Measurements from ENCODE around the gene LNPEP.

The LNPEP gene

GRCh38 chr5:96935559-96936430, at the start of gene LNPEP:
Gene LNPEP (plus strand): TSS chr5:96936080. CDS start chr5:96936156, 76 bp downstream.
- DNase-seq (ENCODE audit: low spot score) = peak; percentile 96

GRCh38 chr5:96893342-96893741, 42.5 kb upstream of the LNPEP start:
- DNase-seq (ENCODE audit: low spot score) = no peak

GRCh38 chr5:96896276-96896675, 39.6 kb upstream of the LNPEP start:
- DNase-seq (ENCODE audit: low spot score) = no peak

DNA sequence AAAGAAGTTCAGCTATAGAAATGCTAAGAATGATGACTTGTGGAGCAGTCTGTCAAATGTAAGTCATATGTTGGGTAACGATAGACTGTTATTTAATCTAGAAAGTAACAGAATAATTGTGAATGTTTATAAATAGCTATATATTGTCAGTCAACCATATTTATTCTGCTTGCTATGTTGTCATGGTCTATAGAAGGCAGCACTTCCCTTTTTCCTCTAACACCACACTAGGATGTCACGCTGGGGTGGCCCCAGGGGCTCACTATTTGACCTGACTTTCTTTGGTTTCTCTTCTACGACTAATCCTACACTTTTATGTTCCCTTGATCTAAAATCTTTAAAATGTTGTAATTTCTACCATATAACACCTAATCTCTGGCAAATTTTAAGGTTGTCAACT, 39.1 kb upstream of the LNPEP start:
- DNase-seq (ENCODE audit: low spot score) = no peak

- DNase-seq (ENCODE audit: low spot score) = no peak
These were observed 34.5 kb upstream of the LNPEP start for GRCh38 chr5:96901384-96901783.

DNA sequence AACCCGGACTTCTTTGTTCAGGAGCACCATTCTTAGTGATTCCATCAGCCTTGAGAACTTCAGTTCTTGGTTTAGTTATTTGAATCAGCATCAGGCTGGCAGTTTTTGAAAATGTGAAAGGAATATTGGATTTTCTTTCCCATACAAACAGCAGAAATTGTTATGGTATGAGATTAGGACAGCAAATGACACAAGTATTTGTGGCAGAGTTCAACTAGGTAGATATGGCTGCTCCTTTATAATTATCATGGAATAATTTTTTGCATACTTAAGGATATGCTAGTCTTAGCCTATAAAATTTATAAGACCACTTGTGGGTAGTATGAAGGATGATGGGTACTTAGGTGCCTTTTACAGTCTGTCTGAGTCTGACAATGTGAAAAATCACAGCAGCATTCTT, 34.0 kb upstream of the LNPEP start:
- no peak for DNase-seq (ENCODE audit: low spot score)

DNA sequence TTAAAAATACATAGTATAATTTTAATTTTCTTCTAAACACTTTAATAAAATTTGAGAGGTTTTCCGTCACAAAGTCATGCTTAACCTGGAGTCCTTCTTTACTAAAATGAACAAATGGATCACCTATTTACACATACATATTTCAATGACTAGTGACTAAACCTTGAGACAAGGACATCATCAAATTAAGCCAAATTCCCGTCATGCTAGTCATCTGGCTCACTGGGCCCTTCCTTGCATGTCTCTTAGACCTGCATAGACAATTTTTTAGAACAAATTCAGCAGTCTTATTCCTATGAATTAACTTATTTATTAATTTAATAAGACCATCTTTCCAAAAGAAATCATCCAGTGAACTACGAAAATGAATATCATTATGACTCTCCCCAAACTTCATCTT, 33.0 kb upstream of the LNPEP start:
- DNase-seq (ENCODE audit: low spot score) = no peak

GRCh38 chr5:96903300-96903699, 32.6 kb upstream of the LNPEP start:
- no peak for DNase-seq (ENCODE audit: low spot score)

DNA sequence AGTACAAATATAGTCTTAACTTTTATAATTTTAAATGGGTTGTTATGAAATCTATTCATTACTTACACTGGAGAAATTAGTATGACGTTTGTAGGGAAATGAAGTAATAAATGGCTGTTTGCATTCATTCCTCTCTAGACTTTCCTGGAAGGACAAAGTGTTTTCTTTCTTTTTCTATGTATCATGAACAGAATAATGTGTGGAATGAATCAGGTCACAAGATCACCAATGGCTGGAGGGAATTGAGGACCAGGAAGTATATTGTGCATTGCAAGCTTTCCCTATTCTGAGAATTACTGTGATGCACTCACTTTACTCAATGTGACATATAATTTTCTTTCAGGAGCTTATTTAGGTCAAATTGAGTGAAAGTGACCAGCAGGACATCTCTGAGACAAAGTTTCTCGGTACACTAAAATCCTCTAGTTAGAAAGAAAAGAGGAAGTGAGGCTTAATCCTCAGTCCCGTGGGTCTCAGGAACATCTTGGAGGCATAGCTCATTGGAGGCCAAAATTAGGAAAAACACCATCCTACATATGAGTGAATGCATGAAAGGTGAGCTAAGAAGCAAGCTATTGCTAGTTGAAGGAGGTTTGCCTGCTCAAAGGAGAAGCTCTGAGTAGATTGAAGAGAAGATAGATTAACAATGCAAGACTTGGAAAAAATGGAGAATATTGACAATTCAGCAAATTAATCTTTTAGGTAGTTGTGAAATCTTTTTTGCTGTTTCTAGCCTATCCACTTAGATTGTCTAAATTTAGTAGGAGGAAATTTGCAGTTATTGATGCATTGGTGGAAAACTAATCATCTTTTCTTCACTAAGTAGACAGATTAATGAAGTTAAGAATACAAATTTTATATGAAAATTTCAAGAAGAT, 31.6 kb upstream of the LNPEP start:
- DNase-seq (ENCODE audit: low spot score) = no peak

DNA sequence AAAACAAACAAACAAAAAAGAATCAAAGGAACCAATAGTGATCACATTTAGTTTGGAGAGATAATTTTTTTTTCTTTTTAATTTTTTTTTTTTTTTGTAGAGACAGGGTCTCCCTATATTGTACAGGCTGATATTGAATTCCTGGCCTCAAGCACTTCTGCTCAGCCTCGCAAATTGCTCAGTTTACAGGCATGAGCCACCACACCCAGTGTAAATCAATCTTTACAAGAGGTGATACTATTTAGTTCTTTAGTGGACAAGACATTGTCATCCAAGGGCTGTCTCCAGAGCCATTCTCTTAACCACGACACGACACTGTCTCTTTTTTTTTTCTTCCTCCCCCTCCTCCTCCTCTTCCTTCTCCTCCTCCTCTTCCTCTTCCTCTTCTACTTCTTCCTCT, 30.0 kb upstream of the LNPEP start:
- no peak for DNase-seq (ENCODE audit: low spot score)

DNA sequence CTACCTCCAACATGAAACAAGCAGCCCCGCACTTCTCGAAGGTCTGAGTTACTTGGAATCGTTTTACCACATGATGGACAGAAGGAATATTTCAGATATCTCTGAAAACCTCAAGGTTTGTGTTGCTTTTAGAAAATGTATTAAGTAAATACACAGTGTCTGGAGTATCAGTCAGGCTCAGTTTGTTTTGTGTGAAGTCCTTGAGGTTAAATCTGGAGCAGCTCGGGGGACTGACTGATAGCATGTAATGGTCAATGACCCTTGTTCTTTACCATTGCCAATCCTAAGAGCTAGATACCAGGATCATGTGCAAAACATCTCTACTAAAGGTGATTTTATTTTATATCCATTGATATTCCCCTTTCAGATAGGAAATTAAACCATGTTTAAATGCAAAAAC, 26.9 kb upstream of the LNPEP start:
- DNase-seq (ENCODE audit: low spot score) = no peak

DNA sequence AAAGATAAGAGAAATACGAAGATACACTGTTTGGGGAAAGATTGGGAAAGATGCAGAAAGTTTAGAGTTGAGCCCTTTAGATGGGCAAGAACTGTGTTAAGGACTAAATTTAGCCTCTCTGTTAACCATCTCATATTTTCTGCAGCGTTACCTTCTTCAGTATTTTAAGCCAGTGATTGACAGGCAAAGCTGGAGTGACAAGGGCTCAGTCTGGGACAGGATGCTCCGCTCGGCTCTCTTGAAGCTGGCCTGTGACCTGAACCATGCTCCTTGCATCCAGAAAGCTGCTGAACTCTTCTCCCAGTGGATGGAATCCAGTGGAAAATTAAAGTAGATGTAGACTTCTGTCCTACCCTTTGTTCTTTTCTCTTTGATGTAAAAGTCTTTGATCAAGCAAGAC, 26.4 kb upstream of the LNPEP start:
- no peak for DNase-seq (ENCODE audit: low spot score)

DNA sequence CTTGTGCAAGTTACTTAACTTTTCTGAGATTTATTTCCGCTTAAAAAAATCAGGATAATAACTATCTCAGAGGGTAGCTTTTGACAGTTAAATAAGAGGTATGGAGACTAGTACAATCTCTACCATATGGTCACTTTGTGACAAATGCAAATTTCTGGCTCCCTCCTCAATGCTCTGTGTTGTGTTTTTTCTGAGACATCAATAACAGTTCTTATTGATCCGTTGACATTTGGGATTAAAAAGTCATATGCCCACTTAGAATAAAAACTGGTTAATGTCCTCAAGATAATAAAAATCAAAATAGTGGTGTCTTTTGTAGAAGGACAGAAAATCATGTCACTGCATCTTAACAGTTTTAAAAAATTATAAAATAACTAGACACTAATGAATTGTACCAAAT, 24.7 kb upstream of the LNPEP start:
- DNase-seq (ENCODE audit: low spot score) = no peak

GRCh38 chr5:96913233-96913632, 22.6 kb upstream of the LNPEP start:
- DNase-seq (ENCODE audit: low spot score) = no peak

- no peak for DNase-seq (ENCODE audit: low spot score)
These were observed 16.1 kb upstream of the LNPEP start for GRCh38 chr5:96919754-96920197.

DNA sequence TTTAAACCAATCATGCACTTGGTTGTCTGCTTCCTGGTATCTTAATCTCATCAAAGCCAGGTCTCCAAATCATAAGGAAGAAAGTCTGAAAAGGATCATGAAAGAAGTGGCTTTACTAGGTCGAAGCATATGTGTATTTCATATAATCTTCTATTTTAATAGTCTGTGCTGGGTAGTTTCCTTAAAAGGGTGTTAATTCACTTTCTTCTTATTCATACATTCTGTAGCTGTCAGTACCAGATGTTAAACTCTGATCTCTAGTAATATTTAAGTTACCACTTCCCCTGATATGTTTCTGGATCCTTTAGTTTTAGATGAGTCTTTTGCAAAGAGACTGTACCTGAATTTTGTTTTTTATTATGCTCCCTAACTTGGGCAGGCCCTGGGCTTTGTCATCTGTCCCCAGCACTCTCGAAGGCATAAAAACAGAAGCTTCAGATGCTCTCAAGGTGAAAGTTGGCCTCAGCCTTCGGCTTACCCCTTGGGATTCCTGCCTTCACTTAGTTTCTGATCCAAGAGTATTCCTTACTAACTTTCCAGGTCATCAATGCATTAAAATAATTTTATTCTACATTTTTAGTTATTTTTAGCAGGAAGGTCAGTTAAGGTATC, 15.0 kb upstream of the LNPEP start:
- DNase-seq (ENCODE audit: low spot score) = no peak

DNA sequence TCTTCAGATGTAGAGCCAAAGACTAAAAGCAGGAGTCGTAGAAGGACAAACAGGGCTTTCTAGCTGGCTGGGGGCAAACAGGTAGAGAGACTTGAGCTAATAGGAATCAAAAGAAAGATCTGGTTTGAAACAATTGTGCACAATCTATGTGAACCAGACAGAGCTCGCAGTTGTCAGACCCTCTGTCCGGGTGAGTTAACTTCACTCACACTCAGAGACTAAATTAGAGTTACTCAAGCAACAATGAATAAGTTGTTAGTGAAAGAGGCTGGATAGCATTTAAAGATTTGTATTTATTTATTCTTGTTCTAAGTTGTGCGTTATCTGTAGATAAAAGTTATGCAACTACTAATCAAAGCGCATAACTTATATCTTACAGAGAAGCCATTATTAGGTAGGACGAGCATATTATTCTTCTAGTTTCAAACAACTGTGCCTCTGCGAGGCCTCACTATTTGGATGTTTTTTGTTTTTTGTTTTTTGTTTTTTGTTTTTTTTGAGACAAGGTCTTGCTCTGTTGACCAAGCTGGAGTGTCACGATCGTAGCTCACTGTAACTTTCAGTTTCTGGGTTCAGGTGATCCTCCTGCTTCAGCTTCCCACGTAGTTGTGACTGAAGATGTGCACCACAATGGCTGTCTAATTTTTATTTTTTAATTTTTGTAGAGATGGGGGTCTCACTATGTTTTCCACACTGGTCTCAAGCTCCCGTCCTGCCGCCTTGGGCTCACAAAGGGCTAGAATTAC, 13.2 kb upstream of the LNPEP start:
- DNase-seq (ENCODE audit: low spot score) = no peak

- no peak for DNase-seq (ENCODE audit: low spot score)
These were observed 11.8 kb upstream of the LNPEP start for GRCh38 chr5:96924016-96924443.

DNA sequence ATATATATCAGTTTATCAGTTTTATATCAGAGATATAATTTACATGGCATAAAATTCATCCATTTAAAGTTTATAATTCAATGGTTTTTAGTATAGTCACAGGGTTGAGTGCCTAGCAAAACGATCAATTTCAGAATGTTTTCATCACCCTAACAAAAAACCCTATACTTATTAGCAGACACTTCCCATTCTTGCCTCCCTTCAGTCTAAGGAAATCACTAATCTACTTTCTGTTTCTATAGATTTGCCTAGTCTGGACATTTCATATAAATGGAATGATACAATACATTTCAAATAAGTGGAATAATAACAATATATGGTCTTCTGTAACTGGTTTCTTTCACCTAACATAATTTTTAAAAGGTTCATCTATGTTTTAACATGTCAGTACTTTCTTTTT, 9.6 kb upstream of the LNPEP start:
- no peak for DNase-seq (ENCODE audit: low spot score)

DNA sequence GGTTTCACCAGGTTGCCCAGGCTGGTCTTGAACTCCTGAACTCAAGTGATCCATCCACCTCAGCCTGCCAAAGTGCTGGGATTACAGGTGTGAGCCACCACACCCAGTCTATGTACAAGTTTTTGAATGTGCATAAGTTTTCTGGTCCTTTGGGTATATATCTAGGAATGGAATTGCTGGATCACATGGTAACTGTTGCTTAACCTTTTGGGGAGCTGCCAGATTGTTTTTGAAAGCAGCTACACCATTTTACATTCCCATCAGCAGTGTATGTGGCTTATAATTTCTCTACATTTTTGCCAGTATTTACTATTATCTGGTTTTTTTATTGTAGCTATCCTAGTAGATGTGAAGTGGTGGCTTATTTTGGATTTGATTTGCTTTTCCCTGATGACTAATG, 8.9 kb upstream of the LNPEP start:
- no peak for DNase-seq (ENCODE audit: low spot score)

DNA sequence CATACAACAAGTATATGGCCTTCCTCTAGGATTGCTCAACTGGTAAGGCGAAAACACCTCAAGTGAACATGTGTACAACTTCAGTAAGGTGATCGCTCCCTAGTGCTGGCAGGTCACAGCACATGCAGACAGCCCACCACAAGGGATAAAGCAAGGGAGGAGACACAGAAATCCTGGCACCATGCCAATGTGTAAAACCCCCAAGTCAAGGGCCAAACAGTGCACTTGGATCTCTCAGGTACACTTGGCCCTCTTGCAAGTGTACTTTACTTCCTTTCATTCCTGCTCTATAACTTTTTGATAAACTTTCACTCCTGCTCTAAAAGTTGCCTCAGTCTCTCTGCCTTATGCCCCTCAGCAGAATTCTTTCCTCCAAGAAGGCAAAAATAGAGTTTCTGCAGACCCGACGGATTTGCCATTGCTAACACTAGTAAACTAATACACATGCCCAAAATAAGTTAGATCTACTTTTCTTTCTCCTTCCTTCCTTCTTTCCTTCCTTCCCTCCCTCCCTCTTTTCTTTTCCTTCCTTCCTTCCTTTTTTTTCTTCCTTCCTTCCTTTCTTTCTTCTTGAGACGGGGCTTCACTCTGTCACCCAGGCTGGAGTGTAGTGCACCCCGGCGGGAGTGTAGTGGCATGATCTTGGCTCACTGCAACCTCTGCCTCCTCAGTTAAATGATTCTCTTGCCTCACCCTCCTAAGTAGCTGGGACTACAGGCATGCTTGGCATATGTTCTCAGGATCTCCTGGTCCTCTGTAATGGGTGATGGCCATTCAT, 6.8 kb upstream of the LNPEP start:
- no peak for DNase-seq (ENCODE audit: low spot score)
